ENCODE data around the gene RAD54L.

DNA sequence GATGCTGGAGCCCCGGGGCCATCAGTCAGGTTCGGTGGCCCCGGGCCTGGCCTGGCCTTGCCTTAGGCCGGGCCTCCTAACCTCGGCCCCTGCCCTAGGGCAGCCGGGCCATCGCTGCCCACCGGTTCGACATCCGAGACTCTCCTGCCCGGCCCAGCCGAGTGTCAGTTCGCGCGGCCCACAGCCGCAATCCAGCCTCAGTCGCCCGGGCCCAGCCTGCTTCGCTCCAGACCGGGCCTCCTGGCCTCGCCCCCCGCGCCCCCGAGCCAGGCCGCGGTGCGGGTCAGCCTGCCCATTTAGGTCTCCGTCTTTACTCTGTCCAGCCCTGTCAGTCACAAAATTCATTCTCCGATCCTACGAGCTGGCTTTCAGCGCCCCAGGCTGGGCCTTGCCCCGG is 55.1 kb downstream of the RAD54L start:
- TF ChIP-seq TAF1 (IDR thresholded peaks at IDR 0.05; ENCODE audit: low read depth, low read length), result no peak
- TF ChIP-seq POLR2A (IDR thresholded peaks at IDR 0.05; ENCODE audit: low read depth, low read length), result no peak
- TF ChIP-seq POLR2AphosphoS5 (IDR thresholded peaks at IDR 0.05; ENCODE audit: low read depth, low read length), result no peak

Measured in GM12891 (cell line).